Measurements from ENCODE around the gene MSN. TPM values are rescaled to one million over a fixed set of nuclear protein-coding genes. Genes with fewer than 3 reads are reported as not detected.

The MSN gene
- total RNA-seq, 4 donors from 2014 or later, result 166 to 412 (median 274) TPM

DNA sequence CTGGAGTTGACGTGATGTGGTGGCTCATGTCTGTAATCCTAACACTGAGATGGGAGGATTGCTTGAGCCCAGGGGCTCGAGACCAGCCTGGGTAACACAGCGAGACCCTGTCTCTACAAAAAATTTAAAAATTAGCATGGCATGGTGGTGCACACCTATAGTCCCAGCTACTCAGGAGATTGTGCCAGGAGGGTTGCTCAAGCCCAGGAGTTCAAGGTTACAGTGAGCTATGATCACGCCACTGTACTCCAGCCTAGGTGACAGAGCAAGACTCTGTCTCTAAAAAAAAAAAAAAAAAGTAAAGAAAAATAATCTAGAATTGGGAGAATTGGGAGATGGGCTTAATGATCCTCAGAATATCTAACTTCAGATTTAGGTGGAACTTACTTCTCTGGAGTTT lies 51.1 kb downstream of the MSN start:
- ATAC-seq (ENCODE audit: low FRiP score) (no peak), DNase-seq (ENCODE audit: low spot score) (no peak)
- no peak for TF ChIP-seq CTCF (IDR thresholded peaks at IDR 0.05)

DNA sequence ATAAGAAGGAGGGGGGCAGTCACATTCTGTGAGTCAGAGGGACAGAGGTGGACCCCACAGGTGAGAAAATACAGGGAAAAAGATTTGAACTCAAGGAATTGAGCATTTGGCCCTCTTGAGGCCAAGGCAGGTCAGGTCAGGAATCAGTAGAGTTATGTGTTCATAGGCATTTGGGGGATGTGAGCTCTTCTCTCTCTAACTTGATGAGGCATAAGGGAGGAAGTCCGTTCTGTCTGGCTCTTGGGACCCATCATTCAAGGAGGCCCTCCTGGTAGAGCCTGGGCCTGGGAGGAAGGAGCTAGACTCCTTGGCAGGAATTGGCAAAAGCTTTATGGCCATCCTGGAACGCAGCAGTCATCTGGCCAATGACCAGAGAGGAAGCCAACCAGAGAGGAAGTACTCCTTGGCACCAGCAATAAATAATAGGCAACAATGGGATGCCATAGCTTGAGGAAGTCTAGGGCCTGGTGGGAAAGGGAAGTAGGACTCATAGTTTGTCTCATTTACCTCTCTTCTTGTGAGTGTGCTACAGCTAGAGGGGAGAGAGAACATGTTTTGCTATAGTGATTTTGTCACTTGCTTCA lies 53.0 kb downstream of the MSN start:
- no peak for DNase-seq (ENCODE audit: low spot score)
- no peak for ATAC-seq (ENCODE audit: low FRiP score)
- no peak for TF ChIP-seq CTCF (IDR thresholded peaks at IDR 0.05)

- TF ChIP-seq CTCF (IDR thresholded peaks at IDR 0.05), result no peak
- no peak for DNase-seq (ENCODE audit: low spot score)
- ATAC-seq (ENCODE audit: low FRiP score), result no peak
These were observed 56.3 kb downstream of the MSN start for GRCh38 chrX:65723706-65724105.

DNA sequence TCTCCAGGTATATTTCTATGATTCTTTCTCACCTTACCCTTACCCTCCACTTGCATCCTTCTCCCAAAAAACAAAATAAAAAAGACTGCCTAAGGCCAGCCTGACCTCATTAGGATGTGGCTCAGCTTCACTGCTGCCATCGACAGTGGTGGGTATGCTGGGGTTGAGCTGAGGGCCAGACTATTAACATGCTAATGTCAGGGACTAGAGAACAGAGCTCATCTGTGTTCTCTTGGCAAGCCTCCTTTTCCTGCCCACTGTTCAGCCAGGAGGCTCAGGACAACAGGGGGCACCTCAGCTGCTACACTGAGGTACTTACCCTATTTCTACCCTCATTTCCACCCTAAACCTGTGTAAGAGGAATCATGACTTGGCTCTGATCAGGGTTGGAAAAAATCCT lies 59.3 kb downstream of the MSN start:
- ATAC-seq (ENCODE audit: low FRiP score) (no peak), DNase-seq (ENCODE audit: low spot score) (no peak)
- no peak for TF ChIP-seq CTCF (IDR thresholded peaks at IDR 0.05)

DNA sequence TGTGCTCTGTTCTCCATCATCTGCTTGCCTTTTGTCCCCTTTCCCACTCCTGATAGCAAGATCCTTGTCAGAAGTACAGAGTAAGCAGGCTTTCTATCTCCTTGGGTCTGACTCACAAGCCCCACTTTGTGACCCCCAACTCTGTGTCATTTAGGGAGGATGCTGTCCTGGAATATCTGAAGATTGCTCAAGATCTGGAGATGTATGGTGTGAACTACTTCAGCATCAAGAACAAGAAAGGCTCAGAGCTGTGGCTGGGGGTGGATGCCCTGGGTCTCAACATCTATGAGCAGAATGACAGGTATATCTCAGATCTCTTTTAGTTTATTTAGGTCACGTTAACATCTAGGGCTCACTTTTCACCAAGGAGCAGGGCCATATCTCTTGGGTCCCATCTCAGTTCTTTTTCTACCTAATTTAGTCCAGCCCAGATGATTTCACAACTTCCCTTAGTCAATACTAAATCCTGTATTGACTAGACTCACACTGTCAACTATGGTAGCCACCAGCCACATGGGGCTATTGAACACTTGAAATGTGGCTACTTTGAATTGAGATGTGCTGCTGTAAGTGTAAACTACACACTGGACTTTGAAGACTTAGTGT lies 64.3 kb downstream of the MSN start:
- ATAC-seq (ENCODE audit: low FRiP score), result no peak
- TF ChIP-seq CTCF (IDR thresholded peaks at IDR 0.05), result no peak

DNA sequence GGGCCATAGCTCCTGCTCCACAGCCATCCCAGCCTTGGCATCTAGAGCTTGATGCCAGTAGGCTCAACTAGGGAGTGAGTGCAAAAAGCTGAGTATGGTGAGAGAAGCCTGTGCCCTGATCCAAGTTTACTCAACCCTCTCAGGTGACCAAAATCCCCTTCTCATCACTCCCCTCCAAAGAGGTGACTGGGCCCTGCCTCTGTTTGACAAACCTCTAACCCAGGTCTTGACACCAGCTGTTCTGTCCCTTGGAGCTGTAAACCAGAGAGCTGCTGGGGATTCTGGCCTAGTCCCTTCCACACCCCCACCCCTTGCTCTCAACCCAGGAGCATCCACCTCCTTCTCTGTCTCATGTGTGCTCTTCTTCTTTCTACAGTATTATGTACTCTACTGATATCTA lies 73.5 kb downstream of the MSN start:
- ATAC-seq (ENCODE audit: low FRiP score) (no peak), DNase-seq (ENCODE audit: low spot score) (no peak)
- TF ChIP-seq CTCF (IDR thresholded peaks at IDR 0.05), result no peak

More for the DNA sequence above, 64.3 kb downstream of the MSN start:
- no peak for DNase-seq (ENCODE audit: low spot score)

DNA sequence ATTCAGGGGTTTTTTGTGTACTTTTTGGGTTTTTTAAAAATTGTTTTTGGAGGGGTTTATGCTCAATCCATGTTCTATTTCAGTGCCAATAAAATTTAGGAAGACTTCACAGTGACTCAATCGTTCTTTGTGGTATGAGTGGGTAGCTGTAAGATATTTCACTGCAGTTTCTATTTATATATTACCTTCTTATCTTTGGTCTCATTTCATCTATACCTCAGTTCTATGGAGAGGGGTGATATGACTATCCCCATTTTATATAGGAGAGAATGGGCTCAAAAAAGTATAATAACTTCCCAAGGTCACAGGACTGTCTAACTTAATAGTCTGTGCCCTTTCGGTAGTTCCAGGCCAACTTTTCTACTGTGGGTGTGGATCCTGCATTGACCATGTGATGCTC lies 74.4 kb downstream of the MSN start:
- TF ChIP-seq CTCF (IDR thresholded peaks at IDR 0.05), result no peak
- DNase-seq (ENCODE audit: low spot score) (no peak), ATAC-seq (ENCODE audit: low FRiP score) (no peak)

Measured in omental fat pad (tissue), 4 donors.